NCI-H524 (cell line): Measurements from ENCODE around the gene C20orf204.
"Not testable (repeated sequence)": the region's sequence is repeated elsewhere in the genome, so short reads cannot be mapped to it uniquely, and the experiment has no call there.

Experiments
- DNase-seq, 2 experiments: peaks; one replicate each; lab custom pipeline; 2025; lab: John Stamatoyannopoulos, UW

Gene C20orf204

DNA sequence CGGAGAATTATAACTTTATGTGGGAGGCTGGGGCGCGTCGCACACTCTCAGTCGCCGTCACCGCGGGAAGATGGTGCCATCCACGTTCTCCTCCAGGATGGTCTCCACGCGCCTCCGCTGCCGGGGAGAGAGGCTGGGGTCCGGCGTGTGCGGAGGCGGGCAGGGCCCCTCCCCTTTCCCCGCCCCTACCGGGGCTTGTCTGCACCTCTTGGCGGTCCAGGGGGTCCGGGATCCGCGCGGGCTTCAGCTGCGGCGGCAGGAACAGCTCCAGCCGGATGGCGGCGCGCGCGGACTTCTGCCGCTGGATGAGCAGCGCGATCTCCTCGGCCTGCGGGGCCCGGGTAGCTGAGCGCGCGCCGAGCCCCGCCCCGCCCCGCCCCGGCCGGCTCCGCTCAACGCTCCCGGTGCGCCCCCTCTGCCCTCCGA, 47.4 kb downstream of the C20orf204 start:
- peak; percentile 56 to 77 for DNase-seq

DNA sequence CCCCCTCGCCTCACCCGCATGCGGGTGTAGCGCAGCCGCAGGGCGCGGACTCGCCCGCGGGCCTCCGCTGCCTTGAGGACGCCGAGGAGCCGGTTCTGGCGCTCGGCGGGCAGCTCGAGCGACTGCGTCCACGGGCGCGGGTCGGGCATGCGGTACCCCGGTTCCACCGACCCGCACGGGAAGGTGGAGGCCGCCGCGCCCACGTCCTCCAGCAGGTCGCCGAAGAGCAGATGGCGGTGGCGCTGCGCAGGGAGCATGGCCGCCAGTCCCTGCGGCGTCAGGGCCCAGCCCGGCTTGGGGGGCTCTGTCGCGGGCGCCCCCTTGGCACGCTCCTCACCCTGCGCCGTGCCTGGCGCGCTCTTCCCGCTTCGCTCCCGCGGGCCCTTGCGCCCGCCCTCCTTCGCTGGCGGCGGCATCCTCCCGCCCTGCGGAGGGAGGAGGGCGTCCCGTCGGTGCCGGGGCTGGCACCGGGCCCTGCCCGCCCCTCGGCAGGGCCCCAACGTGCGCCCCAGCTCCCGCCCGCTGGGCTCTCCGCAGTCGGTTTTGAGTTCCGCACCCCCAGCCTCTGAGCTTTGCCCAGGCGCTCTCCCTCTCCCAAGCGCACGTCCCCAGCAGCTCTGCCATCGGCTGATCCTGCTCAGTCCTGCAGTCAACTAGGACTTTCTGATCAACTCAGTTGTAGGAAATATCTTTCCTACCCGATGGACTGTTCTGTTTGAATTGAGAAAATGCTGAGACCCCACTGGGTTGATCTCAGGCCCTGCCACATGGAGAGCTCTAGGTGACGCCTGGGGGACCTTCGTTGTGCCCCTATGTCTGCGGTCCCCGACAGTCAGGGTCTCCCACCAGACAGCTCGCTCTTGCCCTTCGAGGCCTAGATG, 48.1 kb downstream of the C20orf204 start, which contains the start of gene LKAAEAR1:
Gene LKAAEAR1, minus strand, starts transcription at position 595 of the 881 bp plus-strand sequence. Its CDS starts 179 bp downstream, at position 416.
- DNase-seq = peak in 1 of 2 experiments; percentile 46

DNA sequence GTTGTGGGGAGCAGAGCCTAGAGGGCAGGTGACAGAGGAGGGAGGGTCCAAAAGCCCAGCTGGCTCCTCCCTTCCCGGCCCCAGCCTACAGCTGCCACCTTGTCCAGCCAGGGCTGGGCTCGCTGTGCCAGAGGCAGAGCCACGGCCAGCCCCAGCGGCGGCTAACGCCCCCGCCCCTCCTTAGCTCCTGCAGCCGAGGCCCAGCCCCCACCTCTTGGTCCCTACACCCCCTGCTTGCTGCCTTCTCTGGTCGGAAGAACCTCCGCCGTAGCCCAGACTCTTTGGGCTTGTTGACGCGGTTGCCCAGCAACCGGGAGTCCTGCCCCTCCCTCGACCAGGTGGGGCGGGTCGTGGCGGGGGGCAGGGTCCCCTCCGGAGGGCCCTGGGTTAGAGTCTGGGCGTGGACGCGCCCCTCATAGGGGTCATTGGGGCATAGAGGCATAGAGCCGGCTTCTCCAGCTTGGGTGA, 48.7 kb downstream of the C20orf204 start:
- DNase-seq = peak in 1 of 2 experiments; percentile 46

DNA sequence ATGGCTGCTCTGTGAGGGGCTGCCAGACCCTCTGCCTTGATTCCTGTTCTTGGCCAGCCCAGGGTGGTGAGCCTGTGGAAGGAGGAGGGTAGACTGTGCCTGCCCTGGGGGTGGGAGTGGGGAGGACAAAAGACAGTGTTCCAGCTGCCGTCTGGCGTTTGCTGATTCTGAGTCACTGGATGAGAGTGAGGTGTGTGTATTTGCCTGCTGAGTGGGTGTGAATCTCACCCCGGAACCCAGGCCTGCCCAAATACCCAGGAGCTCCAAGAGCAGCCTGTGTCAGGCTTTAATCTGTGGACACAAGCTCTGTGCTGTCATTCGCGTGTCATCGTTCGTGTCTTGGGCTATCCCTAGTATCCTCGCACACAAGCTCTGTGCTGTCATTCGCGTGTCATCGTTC, 50.8 kb downstream of the C20orf204 start:
- DNase-seq = no peak

DNA sequence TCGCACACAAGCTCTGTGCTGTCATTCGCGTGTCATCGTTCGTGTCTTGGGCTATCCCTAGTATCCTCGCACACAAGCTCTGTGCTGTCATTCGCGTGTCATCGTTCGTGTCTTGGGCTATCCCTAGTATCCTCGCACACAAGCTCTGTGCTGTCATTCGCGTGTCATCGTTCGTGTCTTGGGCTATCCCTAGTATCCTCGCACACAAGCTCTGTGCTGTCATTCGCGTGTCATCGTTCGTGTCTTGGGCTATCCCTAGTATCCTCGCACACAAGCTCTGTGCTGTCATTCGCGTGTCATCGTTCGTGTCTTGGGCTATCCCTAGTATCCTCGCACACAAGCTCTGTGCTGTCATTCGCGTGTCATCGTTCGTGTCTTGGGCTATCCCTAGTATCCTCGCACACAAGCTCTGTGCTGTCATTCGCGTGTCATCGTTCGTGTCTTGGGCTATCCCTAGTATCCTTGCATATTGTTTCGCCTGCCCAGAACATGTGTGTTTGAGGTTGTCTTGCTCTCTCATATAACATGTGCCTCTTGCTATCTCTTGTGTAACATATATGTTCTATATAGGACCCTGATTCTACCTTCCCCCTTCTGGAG, 51.3 kb downstream of the C20orf204 start:
- DNase-seq = not testable (repeated sequence)

DNA sequence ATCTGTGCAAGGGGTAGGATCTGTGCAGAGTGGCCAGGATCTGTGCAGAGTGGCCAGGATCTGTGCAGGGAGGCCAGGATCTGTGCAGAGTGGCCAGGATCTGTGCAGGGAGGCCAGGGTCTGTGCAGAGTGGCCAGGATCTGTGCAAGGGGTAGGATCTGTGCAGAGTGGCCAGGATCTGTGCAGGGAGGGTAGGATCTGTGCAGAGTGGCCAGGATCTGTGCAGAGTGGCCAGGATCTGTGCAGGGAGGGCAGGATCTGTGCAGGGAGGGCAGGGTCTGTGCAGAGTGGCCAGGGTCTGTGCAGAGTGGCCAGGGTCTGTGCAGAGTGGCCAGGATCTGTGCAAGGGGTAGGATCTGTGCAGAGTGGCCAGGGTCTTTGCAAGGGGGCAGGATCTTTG, 52.6 kb downstream of the C20orf204 start:
- DNase-seq = not testable (repeated sequence)
